HG02852 (cell line): Measurements from ENCODE around the gene CARD8.
A peak's percentile ranks its signal among the peaks of the same experiment; 100 is the strongest.
"Not testable (repeated sequence)": the region's sequence is repeated elsewhere in the genome, so short reads cannot be mapped to it uniquely, and the experiment has no call there.

Experiments used
- ATAC-seq: cut with Tn5 transposase; IDR thresholded peaks from one replicate; pipeline ENCODE4 v1.9.1; 2021; ENCODE audit warnings: mild to moderate bottlenecking, moderate library complexity; ENCODE audit not compliant: unreplicated experiment

Gene CARD8

GRCh38 chr19:48255376-48256303 lies at the start of gene CARD8:
Gene CARD8 (minus strand): TSS chr19:48255912. CDS start chr19:48241020, 14,892 bp downstream.
- ATAC-seq = peak; percentile 73

GRCh38 chr19:48303866-48304265 lies 48.2 kb upstream of the CARD8 start:
- no peak for ATAC-seq

- no peak for ATAC-seq
Observed at GRCh38 chr19:48303367-48303766, 47.7 kb upstream of the CARD8 start.

- ATAC-seq = no peak
Observed at GRCh38 chr19:48302600-48302959, 46.9 kb upstream of the CARD8 start.

GRCh38 chr19:48301886-48302599 lies 46.3 kb upstream of the CARD8 start:
- ATAC-seq = no peak

GRCh38 chr19:48297975-48298374 lies 42.3 kb upstream of the CARD8 start:
- no peak for ATAC-seq

GRCh38 chr19:48296963-48297734 lies 41.4 kb upstream of the CARD8 start:
- no peak for ATAC-seq

GRCh38 chr19:48295458-48295857 lies 39.7 kb upstream of the CARD8 start:
- no peak for ATAC-seq

GRCh38 chr19:48292798-48293197 lies 37.1 kb upstream of the CARD8 start:
- ATAC-seq = no peak

- ATAC-seq = not testable (repeated sequence)
Observed at GRCh38 chr19:48291489-48291815, 35.7 kb upstream of the CARD8 start.

- ATAC-seq = no peak
Observed at GRCh38 chr19:48290771-48291488, 35.2 kb upstream of the CARD8 start.

- no peak for ATAC-seq
Observed at GRCh38 chr19:48290401-48290770, 34.7 kb upstream of the CARD8 start.

GRCh38 chr19:48287748-48288147 lies 32.0 kb upstream of the CARD8 start:
- no peak for ATAC-seq

GRCh38 chr19:48284896-48285295 lies 29.2 kb upstream of the CARD8 start:
- ATAC-seq = no peak

- ATAC-seq = no peak
Observed at GRCh38 chr19:48283908-48284307, 28.2 kb upstream of the CARD8 start.

GRCh38 chr19:48279747-48280146 lies 24.0 kb upstream of the CARD8 start:
- no peak for ATAC-seq

GRCh38 chr19:48274938-48275337 lies 19.2 kb upstream of the CARD8 start:
- no peak for ATAC-seq

- ATAC-seq = no peak
Observed at GRCh38 chr19:48274173-48274572, 18.5 kb upstream of the CARD8 start.

GRCh38 chr19:48271531-48272151 lies 15.9 kb upstream of the CARD8 start:
- no peak for ATAC-seq

GRCh38 chr19:48269617-48270026 lies 13.9 kb upstream of the CARD8 start:
- ATAC-seq = not testable (repeated sequence)
